HL-60/S4 treated with retinoic acid at 250 ng/mL for 4 days and 3 days (cell line): ENCODE data around the gene FOCAD.

Experiments used
- in situ Hi-C: fragments of 300-500 bp; cut with MboI; formaldehyde crosslinking; loops from 2 replicates; pipeline ENCODE4 v1.7.0; 2022; ENCODE audit warnings: low sequenced_read_pairs

FOCAD gene

GRCh38 chr9:20681467-20681866 lies 2.6 kb upstream of the FOCAD start:
- in situ Hi-C loops = no loop called here

- in situ Hi-C loops = no loop called here
These were observed 566 bp upstream of the FOCAD start for GRCh38 chr9:20683351-20684034.

- in situ Hi-C loops = no loop called here
These were observed 1.0 kb downstream of the FOCAD start for GRCh38 chr9:20684875-20685696.

- in situ Hi-C loops = no loop called here
These were observed 1.7 kb downstream of the FOCAD start for GRCh38 chr9:20685769-20686168.

DNA sequence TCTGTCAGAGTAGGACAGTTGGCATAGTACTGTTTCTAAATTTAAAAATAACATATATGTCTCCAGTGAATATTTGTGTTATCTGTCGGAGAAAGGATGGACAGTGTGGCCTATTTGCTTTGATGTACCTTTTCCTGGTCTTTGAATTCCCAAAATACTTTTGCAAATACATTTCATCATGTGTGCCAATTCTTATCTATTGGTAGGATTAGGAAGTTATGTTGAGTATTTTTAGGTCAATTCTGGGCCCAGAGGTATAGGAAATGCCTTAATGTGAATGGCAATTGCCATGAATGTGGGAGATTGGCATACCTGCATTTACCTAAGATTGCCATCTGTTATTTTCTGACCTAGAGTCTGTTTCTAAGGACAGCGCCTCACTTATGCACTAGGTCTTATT lies 5.8 kb downstream of the FOCAD start:
- in situ Hi-C loops = no loop called here

- in situ Hi-C loops = no loop called here
These were observed 8.5 kb downstream of the FOCAD start for GRCh38 chr9:20692554-20692953.

- in situ Hi-C loops = no loop called here
These were observed 9.0 kb downstream of the FOCAD start for GRCh38 chr9:20693068-20693467.

GRCh38 chr9:20694248-20694647 lies 10.2 kb downstream of the FOCAD start:
- in situ Hi-C loops = no loop called here

GRCh38 chr9:20697021-20697719 lies 13.1 kb downstream of the FOCAD start:
- in situ Hi-C loops = no loop called here

GRCh38 chr9:20698782-20699181 lies 14.7 kb downstream of the FOCAD start:
- in situ Hi-C loops = no loop called here

DNA sequence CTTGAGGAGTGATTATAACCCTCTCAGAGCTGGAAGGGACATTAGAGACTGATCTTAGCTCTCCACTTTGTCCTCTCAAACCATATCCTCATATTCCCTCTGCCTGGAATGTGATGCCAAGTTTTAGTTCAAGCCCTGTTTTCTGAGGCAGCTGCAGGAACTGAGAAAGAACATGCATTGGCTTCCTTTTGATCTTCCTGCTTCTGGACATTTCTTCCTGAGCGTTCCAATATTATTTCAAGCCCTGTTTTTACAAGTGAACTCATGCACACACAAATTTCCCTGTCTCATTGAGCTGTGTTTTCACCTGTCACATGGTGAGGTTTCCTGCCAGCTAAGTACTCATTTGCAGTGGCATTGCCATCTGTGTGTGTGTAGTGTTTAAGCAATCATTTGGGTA lies 17.0 kb downstream of the FOCAD start:
- in situ Hi-C loops = no loop called here

DNA sequence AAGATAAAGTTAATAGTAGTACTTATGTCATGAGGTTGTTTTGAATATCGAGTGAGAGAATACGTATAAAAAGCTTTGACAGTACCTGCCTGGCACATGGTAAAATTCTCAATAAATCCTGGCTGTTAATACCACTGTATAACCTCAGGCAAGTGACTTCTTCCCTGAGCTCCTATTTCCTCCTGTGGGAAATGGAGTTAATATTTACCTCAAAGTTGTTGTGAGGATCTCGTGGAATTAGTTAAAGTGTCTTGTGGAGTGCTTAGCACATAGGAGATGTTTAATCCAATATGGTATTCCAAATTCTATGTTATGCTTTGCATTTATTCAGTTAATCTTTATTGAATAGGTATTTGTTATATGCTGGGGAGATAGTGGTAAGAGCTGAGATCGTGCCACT lies 18.5 kb downstream of the FOCAD start:
- in situ Hi-C loops = no loop called here

- in situ Hi-C loops = no loop called here
These were observed 19.1 kb downstream of the FOCAD start for GRCh38 chr9:20703146-20703545.

- in situ Hi-C loops = no loop called here
These were observed 23.6 kb downstream of the FOCAD start for GRCh38 chr9:20707708-20708107.

DNA sequence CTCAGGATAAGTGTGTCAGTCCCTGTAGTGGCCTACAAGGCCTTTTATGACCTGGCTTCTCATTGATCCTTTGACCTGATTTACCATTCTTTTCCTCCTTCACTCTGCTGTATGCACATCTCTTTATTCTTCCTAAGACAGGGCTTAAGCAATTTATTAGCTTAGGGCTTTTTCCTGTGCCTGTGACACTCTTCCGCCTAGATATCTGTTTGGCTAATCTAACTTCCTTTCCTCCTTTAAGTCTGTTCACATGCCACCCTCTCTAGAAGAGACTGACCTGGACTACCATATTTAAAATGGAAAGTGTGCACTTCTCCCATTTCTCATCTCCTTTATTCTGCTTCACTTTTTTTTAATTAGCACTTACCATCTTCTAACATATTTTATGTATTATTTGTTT lies 29.1 kb downstream of the FOCAD start:
- in situ Hi-C loops = no loop called here

- in situ Hi-C loops = no loop called here
These were observed 30.7 kb downstream of the FOCAD start for GRCh38 chr9:20714442-20715415.

GRCh38 chr9:20722221-20722620 lies 38.2 kb downstream of the FOCAD start:
- in situ Hi-C loops = no loop called here

GRCh38 chr9:20725675-20726074 lies 41.6 kb downstream of the FOCAD start:
- in situ Hi-C loops = no loop called here

DNA sequence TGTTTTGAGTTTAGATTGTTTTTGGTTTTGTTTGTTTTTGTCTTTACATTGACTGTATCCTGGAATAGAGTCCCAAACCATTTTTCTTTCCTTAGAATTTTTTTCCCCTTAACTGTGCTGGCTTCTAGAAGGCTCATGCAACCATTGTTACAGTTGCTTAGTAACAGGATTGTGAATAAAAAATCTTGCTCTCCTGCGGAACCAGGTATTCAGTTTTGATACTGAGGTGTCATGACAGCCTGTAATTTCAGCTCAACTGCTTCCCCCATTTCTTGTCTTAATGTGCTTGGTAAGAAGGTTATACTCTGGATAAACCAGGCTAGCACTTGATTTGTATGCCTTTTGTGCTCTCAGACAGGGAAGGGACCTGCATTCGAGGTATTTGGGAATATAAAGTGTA lies 42.1 kb downstream of the FOCAD start:
- in situ Hi-C loops = no loop called here

DNA sequence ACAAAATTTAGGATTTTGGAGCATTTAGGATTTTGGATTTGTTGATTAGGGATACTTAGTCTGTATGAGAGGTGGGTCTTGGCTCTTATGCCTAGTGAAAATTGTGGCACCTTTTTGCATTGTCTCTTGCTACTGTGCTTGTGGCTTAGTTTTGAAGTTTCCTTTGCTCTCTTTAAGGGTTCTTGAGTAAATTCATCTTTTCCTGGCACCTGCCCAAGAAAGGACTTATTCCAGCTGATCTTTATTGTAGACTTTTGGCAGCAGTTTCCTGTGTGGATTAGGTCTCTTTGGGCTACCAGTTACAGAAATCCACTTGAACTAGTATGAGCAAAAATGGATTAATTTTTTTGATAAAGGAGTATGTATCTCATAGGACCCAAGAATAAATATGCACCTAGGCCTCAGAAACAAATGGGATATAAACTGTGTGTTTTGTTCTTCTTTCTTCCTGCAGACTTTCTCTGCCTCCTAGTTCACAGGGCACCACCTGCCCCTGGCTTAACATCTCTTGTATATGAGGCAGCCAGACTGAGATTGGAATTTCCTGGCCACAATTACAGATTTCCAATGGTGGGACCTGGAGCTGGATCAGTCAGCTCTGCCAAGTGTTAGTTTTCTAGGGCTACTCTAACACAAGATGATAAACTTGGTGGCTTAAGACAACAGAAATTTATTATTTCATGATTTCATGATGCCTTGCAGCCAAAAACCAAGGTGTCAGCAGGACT lies 44.6 kb downstream of the FOCAD start:
- in situ Hi-C loops = no loop called here
